ENCODE measurements around the gene RASA3.
"Not testable (repeated sequence)": the region's sequence is repeated elsewhere in the genome, so short reads cannot be mapped to it uniquely, and the experiment has no call there.

Gene RASA3

DNA sequence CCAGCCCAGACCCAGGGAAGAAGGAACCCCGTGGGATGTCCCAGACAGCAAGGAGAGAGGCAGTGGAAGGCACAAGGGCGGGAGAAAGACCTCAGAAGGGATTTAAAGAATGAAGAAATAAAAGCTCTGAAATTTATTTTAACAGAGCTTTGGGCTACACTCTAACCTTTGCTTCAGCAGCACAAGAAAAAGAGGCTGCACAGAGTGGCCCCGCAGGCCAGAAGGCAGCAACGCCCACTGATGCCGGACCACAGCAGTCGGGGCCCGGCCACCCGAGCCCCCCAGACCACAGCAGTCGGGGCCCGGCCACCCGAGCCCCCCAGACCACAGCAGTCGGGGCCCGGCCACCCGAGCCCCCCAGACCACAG, 33.8 kb downstream of the RASA3 start:
- DNase-seq: not testable (repeated sequence)

DNA sequence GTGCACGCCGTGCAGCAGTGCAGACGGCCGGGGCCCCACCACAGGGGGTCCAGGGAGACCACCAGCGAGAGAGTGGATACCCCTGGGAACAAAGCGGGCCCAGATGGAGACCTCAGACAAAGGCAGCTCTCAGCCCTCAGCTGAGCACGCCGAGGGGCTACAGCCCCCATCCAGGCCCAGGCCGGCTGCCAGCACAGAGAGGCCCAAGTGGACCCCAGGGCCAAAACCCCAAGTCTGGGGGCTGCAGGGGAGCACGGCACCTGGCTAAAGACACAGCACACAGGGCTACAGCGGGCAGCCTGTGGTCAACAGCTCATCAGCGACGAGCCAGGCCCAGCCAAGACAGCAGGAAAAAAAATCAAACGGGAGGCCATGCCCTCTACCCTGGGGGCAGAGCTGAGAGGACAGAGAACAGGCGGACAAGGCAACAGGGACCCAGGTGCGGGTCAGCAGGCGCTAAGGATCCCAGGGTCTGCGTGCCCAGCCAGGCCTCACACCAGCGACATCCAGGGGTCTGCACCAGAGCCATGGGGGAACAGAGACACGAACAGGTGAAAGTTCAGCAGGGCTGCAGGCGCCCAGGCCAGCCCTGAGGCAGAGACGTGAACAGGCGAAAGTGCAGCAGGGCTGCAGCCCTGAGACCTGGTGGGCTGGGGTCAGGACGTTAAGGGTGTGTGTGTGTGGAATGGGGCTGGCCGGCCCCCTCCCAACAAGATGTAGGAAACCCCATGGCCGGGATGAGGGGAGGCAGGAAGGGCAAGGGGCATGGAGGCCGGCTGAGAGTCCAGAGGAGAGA, 34.3 kb downstream of the RASA3 start:
- no peak for DNase-seq

DNA sequence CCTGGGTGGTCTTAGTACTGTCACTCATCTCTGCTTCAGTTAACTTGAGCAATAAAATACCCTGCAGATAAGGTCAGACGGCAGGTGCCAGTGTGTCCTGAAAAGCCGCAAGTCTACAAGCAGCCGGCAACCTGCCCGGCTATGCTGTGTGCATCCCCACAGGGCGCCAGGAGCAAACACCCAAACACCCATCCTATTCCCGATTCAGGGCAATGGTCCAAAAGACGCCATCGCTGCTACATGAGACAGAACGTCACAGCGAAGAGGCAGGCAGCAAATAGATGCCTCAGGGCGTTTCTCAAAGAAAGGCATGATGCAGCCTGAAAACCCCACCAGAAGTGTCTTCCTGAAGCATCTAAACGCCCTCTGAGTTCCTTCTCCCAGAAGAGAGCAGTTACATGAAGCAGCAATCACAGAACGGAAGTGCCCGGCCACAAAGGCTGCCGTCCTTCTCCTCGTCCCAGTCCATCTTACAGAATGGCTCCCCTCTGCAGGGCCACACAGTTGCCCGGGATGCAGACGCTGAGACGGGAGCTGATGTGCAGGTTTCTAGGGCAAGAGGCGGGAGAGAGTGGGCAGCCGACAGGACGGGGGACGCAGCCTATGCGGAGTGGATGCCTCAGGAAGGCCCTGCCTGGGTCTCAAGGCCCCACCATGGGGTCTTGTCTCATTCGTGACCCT, 35.1 kb downstream of the RASA3 start:
- no peak for DNase-seq

DNA sequence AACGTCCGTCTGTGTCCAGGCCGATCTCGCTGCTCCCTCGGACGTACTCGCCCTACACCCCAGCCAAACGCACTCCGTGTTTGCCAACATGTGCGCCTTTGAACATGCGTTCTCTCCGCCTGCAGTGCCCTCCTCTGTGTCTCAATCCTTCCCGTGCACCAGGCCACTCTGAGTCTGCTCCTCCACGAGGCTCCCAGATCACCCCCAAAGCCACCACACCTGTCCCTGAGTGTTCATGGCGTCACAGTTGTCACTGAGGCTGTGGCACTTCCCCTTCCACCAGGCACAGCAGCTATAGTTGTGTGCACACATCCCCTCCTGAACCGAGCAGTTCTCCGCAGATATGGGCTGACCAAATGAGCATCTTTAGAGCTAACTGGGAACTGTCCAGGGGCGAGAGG, 35.6 kb downstream of the RASA3 start:
- DNase-seq: no peak

DNA sequence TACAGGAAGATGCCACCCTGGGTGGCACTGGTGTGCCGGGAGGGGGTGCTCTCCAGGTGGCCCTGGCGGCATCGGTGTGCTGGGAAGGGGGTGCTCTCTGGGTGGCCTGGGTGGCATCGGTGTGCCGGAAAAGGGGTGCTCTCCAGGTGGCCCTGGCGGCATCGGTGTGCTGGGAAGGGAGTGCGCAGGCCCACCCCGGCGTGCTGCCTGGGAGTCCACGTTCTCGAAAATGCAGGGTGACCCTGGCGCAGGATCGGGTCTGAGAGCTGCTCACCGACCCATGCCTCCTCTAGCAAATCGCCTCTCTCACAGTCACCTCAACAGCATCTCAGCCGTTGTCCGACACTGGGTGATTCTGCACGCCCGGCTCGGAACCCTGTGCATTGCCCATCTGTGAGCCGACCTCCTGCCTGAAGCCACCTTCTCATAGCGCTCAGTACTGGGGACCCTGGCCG, 36.4 kb downstream of the RASA3 start:
- DNase-seq: no peak

DNA sequence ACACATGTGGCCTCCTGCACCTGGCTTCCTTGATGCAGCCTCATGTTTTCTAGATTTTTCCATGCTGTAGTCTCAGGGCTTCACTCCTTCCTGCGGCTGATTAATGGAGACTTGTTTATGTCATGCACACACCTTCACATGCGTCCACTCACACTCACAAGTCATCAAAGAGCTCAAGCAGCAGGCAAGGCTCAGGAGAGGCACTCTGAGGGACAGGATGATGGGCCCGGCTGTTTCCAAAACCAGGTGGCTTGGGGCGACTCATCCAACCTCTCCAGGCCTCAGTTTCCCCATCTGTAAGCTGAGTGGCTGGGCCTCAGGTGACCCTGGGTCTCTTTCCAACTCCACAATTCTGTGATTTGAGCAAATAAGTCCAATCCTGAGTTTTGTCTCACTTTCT, 36.9 kb downstream of the RASA3 start:
- DNase-seq: no peak

DNA sequence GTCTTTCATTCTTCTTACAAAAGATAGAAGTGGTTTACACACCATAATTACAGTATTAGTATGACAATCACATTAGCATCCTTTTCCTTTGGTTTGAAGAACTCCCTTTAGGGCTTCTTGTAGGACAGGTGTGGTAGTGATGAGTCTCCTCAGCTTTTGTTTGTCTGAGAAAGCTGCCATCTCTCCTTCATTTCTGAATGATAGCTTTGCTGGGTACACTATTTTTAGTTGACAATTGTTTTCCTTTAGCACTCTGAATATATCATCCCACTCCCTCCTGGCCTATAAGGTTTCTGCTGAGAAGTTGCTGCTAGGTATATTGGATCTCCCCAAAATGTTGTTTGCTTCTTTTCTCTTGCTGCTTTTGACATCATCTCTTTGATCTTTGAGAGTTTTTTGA, 39.3 kb downstream of the RASA3 start:
- DNase-seq: no peak

DNA sequence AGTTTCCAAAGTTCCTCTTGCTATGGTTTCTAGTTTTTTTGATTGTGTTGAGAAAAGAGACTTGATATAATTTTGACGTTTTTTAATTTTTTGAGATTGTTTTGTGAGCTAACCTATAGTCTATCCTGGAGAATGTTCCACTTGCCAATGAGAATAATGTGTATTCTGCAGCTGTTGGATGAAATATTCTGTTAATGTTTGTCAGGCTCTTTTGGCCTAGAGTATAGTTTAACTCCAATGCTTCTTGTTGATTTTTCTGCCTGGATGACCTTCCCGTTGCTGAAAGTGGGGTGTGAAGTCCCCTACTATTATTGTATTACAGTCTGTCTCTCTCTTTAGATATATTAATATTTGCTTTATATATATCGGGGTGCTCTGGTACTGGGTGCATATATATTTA, 40.0 kb downstream of the RASA3 start:
- no peak for DNase-seq

DNA sequence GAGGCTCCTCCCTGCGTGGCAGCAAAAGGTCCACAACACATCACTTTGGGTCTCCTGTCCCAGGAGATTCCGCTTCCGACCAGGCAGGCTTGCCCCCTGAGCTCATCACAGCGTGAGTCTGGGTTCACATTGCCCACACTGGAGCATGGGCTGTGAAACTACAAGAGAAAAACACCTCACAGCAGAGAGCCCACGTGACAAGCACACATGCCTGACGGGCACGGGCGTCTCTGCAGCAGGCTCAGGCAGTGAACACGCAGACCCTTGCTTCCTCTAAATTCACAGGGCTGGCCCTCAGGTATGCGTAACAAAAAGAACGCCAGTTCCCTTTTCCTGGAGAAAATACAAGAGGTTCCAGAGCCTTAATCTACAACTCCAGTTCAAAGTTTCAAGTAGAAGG, 41.9 kb downstream of the RASA3 start:
- DNase-seq: no peak

DNA sequence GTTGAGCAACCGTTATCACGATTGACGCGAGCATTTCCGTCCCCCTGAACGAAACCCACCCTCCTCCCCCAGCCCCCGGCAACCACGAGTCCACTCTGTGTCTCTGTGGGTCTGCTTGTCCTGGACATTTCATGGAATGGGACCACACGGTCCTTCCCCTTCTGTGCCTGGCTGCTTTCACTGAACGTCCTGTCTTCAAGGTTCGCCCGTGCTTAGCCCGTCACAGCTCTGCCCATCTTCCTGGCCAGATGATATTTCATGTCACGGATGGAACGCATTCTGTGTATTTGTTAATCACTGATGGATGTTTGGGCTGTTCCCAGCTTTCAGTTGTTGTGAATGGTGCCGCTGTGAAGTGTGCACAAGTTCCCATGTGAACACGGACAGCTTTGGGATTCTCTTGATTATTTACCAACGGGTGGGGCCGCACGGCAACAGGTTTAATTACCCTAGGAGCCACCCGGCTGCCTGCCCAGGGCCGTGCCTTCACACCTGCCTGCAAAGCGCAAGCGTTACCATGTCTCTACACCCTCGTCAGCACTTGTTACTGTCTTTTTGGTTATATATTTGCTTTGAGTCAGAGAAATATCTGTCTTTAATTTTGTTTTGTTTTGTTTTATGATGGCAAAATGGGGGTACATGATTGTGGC, 42.5 kb downstream of the RASA3 start:
- DNase-seq: no peak

DNA sequence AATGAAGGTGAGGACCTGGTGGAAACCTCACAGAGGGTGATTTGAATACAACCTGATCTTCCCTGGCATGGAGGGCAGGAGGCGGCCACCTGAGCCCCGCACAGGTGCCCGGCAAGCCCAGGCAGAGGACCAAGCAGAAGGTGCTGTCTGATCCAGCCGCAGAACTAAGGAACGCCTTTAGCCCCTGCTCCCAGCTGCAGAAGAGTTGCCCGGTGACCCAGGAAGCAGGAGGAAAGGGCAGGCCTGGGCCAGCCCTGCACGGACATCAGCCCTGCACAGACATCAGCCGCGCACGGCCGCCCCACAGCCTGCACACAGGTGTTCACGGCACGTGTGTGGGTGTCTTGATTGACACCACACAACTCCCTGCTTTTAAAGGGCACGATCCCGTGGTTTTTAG, 43.1 kb downstream of the RASA3 start:
- DNase-seq: no peak

DNA sequence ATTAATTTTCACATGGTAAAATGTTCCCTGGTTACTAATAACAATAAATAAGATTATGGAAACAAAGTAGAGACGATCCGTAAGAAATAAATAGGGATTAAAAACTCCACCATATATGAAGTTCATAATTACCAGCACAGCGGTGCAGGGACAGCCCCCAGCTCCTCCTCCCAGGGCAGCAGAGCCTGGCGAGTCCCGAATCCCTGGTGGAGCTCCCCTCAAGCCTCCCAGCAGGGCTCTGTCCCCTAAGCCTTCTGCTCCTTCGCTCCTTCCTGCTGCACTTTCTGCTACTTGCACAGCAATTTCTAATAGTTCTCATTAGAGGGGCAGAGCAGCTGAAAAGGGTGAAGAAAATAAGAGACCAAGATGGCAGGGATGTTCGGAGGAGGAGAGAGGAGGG, 43.6 kb downstream of the RASA3 start:
- no peak for DNase-seq

DNA sequence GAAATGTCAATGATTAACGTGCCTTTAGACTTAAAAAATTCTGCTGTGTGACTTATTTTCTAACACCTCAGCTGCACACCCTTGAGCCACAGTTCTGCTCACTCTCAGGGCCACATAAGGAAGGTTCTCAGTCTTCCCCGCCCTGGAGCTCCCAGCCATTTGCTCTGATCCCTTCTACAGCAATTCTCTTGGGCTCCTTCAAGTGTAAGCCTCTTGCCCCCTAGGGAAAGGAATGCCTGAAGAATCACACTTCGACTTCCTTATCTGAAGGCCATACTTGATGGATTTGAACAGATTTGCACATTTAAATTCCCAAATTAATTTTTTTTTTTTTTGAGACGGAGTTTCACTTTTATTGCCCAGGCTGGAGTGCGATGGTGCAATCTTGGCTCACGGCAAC, 44.2 kb downstream of the RASA3 start:
- no peak for DNase-seq

DNA sequence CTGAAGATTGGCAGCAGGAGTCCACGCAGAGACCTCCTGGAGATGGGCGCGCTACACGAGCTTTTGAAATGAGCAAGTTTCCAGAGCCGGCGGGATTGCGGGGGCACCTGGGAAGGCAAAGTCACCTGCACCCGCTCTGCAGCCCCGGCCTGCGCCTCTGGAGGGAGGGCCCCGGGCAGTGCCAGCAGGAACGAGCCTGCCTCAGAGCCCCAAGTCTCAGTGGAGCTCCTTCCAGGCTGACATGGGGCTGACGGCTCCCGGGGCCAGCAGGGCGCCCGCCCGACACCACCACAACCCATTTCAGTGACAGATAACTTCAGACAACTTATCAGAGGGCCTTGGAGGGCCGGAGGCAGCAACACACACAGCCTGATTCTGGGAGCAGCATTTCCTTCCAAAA, 45.0 kb downstream of the RASA3 start:
- no peak for DNase-seq

DNA sequence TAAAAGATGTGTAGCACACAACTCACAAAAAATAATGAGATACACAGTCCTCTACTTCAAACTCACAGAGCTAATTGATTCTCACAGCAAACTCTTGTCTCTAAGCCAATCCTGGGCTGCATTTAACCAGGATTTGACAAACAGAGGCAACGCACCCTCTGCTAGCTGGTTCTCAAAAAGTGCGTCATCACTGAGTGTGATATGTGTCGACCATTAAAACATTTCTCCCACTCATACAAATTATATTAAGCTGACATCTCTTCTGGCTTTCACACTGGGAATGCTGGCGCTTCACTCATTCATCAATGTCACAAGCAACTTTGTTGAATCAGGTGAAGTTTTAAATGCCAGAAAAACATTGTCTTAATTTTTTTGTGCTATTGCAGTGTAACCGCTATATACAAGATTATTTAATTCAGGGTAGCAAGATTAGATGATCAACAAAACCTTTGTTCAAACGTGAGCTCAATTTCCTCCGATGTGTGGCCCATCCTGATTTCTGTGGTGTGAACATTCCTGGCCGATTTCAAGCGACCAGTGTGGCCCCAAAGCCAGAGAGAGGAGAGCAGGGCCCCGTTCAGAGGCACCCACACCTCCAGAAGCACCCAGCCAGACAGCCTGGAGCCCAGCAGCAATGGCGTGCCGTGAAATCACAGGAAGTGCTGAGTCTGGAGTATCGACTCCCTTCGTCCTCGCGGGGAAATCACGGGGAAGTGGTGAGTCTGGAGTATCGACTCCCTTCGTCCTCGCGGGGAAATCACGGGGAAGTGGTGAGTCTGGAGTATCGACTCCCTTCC, 49.4 kb downstream of the RASA3 start:
- no peak for DNase-seq

DNA sequence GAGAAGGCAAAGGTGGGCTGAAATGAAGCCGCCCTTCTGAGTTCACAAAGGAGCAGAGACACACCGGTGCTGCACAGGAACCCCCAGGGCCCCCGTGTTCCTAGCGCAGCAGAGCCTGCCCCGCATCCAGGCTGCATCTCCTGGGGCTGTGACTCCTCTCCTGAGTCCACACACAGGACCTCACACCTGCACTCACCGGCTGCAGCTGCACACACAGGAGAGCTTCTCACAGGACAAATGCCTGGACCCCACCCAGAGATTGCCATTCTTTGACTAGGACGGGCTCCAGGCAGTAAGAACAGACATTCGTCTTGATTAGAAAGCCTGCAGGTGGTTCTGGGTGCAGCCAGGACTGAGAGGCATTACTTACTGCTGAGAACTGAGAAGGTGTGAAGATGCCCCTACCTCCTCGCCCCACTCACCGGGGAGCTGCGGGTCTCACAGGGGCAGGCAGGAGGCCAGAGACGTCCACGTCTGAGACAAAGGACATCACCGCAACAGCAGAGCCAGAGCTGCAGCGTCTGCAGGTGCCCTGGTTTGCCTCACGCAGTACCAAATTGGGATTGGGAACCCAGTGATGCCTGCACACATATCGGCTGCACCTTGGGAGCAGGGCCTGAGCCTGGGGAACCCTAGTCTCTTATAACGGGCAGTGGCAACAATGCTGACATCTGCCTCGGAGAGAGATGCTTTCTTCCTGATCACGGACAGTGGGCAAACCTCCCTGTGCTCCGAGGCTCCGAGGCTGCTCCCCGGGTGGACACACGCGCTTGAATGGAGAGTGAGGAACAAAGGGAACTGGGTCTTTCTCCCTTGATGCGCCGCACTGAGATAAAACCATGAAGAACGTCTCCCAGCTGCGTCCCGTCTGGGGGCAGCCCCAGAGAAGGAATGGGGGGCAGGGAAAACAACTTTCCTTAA, 50.4 kb downstream of the RASA3 start:
- DNase-seq: no peak

DNA sequence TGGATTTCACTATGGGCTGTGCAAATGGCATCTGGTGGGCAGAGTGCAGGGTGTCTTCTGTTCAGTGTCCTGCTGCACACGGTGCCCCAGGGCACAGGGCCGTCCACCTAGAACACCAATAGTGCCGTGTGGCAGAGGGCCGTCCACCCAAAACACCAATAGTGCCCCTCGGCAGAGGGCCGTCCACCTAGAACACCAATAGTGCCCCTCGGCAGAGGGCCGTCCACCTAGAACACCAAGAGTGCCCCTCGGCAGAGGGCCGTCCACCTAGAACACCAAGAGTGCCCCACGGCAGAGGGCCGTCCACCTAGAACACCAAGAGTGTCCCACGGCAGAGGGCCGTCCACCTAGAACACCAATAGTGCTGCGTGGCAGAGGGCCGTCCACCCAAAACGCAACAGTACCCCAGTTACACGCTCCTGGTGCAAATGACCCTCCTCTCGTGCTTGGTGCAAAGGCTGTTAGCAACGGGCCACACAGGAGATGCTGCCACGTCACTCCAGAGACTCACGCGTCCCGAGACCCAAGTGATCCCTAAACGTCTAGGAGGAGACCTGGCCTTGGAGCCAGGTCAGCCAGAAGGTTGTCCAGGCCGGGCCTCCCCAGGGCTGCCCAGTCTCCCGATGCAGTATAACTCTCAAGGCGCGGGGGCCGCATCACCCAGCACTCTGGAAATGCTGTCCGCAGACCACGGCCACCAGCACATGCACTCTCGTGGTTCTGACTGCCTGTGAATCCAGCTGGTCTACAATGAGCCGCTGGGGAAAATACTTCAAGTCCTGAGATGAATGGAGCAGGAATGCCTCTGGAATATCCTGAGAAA, 51.5 kb downstream of the RASA3 start:
- DNase-seq: no peak

DNA sequence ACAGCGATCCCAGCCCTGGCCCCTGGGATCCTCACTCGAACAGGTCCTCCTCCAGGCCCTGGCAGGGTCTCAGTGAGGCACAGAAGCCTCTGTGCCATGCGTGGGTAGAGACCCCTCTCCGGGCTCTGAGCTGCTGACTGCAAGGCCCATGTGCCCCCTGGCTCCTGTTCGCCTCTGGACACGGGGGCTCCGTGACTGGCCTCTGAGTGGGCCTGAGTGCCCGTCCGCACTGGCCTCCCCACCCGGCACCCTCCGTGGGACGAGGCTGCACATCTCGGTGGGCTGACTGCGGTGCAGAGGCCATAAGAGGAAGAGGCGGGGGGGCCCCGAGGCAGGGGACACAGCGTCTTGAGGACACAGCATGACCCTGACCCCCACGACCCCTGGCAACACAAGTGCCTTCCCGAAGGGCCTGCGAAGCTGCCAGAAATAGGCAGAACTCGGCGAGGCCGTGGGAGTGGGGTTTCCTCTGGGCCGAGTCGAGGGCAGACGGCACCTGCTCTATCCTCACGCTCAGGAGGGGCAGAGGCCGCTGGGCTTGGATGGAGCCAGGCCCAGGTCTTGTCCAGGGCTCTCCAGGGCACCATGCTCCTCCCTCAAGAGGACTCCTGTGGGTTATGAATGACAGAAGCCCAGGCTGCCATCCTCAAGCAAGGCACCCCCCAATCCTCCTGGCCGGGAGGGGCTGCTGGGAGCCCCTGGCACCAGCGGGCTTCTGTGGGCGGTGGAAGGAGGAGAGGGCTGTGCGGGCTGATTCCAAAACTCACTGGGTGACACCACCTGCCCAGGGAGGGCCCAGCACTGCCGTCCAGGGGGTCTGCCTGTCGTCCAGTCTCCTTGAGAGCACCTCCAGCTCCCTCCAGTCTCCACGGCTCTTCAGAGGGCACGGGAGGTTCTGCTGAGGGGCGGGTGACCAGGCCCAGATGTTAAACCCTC, 52.6 kb downstream of the RASA3 start:
- DNase-seq: no peak

DNA sequence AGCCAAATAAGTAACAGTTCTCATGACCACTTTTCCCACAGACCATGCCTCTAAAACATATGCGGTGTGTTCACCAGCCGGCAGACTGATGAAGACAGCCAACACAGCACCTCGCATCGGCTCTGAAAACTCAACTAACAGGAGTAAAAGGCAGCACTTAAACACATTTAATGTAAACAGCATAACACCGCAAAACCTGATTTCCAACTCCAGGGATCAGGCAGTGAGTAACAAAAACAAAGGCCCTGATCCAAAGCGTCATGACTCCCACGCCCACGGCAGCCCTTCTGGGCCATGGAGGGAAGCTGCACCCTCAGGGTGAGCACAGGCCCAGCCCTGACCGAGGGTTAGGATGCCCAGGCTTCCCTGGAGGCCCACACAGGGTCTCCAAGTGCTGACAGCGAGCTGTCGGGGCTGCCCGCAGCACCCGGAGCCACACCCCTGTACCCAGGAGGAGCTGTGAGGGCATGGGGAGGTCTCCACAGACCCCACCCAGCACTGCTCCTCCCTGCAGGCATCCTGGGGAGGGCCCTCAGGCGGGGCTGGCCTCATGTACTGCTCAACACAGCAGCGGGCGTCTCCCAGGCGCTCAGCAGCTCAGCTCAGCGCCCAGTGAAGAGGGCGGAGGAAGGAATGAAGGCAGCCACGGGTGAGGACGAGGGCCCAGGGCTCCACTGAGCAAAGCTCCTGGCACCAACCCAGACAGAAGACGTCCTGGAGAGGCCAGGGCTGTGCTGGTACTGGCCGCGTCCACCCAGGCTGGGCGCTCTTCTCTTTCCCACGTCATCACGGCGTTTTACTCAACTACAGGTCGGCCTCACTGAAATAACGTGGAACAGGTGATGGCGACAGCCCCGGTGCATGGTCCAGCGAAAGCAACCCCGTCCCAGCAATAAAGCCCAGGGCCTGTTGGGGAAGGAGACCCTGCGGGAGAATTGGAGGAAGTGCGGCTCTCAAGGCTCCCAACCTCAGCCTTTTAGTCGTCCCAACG, 53.7 kb downstream of the RASA3 start:
- no peak for DNase-seq

All from activated CD4-positive, alpha-beta T cell treated with anti-CD3 and anti-CD28 coated beads, Interleukin-2, amount 50 U/mL, for 1 hour (primary cell).